Activated naive CD8-positive, alpha-beta T cell treated with anti-CD3 and anti-CD28 coated beads, Interleukin-2, amount 10 ng/mL, durations not matched to agents 7 days and 5 days (primary cell): ENCODE results near the gene MAP4K1. TPM values are rescaled to one million over a fixed set of nuclear protein-coding genes. Genes with fewer than 3 reads are reported as not detected.
A peak's percentile ranks its signal among the peaks of the same experiment; 100 is the strongest.
"Not testable (repeated sequence)": the region's sequence is repeated elsewhere in the genome, so short reads cannot be mapped to it uniquely, and the experiment has no call there.

ENCODE experiments used
- ATAC-seq: fragments of 150-1000 bp; cut with Tn5 transposase; one replicate; pipeline ENCODE4 v1.10.0; 2021; ENCODE audit warnings: low read depth, moderate library complexity
- POLR2A ChIA-PET: fragments of 350-600 bp; sonication (Branson Sonifier 250); formaldehyde crosslinking; loops from one replicate; lab custom pipeline; 2021; ENCODE audit warnings: antibody characterized with exemption; lab: Charles Lee
- DNase-seq: peaks from one replicate; pipeline ENCODE4 v3.0.0; 2021
- H3K27ac Mint-ChIP-seq: one replicate; pipeline ENCODE4 v1.8.0; 2022; ENCODE audit warnings: mild to moderate bottlenecking, mixed read lengths
- H3K27me3 Mint-ChIP-seq: one replicate; pipeline ENCODE4 v1.8.0; 2022; ENCODE audit warnings: mild to moderate bottlenecking, moderate library complexity, mixed read lengths
- H3K36me3 Mint-ChIP-seq: one replicate; pipeline ENCODE4 v1.8.0; 2021; ENCODE audit warnings: mild to moderate bottlenecking, mixed read lengths
- H3K4me1 Mint-ChIP-seq: one replicate; pipeline ENCODE4 v1.8.0; 2021; ENCODE audit warnings: mixed read lengths
- H3K4me3 Mint-ChIP-seq: one replicate; pipeline ENCODE4 v1.8.0; 2022; ENCODE audit warnings: mild to moderate bottlenecking, moderate library complexity, mixed read lengths
- H3K9me3 Mint-ChIP-seq: one replicate; pipeline ENCODE4 v1.8.0; 2021; ENCODE audit warnings: mixed read lengths
- total RNA-seq, 2 experiments: library from RNA; stranded (reverse); gene quantifications; one replicate each; pipeline ENCODE4 v1.2.3, GENCODE V29; 2021

Gene MAP4K1
- total RNA-seq, 2 experiments from 2014 or later = 299 to 313 TPM

- peaks cover 16% of the 10 kb centered on the region for H3K4me1 Mint-ChIP-seq
- H3K27ac Mint-ChIP-seq, POLR2A ChIA-PET, ATAC-seq, H3K27me3 Mint-ChIP-seq, H3K9me3 Mint-ChIP-seq, DNase-seq, H3K4me3 Mint-ChIP-seq: not testable (repeated sequence)
- peaks cover 24% of the 10 kb centered on the region for H3K36me3 Mint-ChIP-seq
Observed at GRCh38 chr19:38631301-38631700, 13.5 kb upstream of the MAP4K1 start.

- Mint-ChIP-seq H3K4me3 (no peak overlapping the region), H3K27ac (no peak overlapping the region), H3K4me1 (peaks cover 6% of the 10 kb centered on the region), H3K9me3 (no peaks in the 10 kb centered on the region), H3K27me3 (no peaks in the 10 kb centered on the region), H3K36me3 (peaks cover 23% of the 10 kb centered on the region)
- POLR2A ChIA-PET = interaction anchor here (0.6 to 0.7 kb wide), 3 partner anchors 22 to 295 kb away, joined by 3 to 4 read pairs (median 4); no protein-coding TSS in a partner anchor
- ATAC-seq (no peak), DNase-seq (no peak)
Observed at GRCh38 chr19:38629568-38629967, 11.8 kb upstream of the MAP4K1 start.

GRCh38 chr19:38626401-38626800 lies 8.6 kb upstream of the MAP4K1 start:
- POLR2A ChIA-PET = no interaction called here

DNA sequence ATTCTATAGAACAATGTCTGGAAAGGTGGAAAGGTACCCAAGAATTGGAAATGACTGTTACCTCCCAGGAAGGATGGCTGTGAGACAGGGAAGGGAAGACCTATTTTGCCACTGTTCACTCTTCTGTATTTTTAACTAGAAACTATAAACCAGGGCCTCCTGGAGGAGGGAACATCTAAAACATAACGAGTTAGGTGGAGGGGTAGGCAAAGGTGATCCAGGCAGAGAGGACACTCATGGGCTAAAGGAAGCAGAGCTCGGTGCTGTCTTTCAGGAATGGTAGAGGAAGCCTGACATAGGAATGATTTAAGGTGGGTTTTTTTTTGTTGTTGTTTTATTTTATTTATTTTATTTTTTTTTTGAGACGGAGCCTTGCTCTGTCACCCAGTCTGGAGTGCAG lies 7.1 kb upstream of the MAP4K1 start:
- ATAC-seq (no peak), DNase-seq (no peak)
- Mint-ChIP-seq H3K36me3 (peaks cover 17% of the 10 kb centered on the region), H3K27ac (no peak overlapping the region), H3K9me3 (no peaks in the 10 kb centered on the region), H3K4me3 (no peak overlapping the region), H3K4me1 (peaks cover 12% of the 10 kb centered on the region), H3K27me3 (no peaks in the 10 kb centered on the region)
- POLR2A ChIA-PET = no interaction called here

More at GRCh38 chr19:38626401-38626800, 8.6 kb upstream of the MAP4K1 start:
- no peak overlapping the region for H3K4me3 Mint-ChIP-seq
- peaks cover 17% of the 10 kb centered on the region for H3K36me3 Mint-ChIP-seq
- H3K27me3 Mint-ChIP-seq = no peaks in the 10 kb centered on the region
- H3K9me3 Mint-ChIP-seq = no peaks in the 10 kb centered on the region
- H3K4me1 Mint-ChIP-seq = peaks cover 5% of the 10 kb centered on the region
- ATAC-seq = no peak
- H3K27ac Mint-ChIP-seq = peak overlapping the region; percentile 4
- no peak for DNase-seq

GRCh38 chr19:38619361-38620174 lies 1.8 kb upstream of the MAP4K1 start:
- Mint-ChIP-seq H3K27ac (peak overlapping the region; percentile 96), H3K27me3 (no peaks in the 10 kb centered on the region), H3K36me3 (peaks cover 22% of the 10 kb centered on the region), H3K4me3 (peak overlapping the region; percentile 93), H3K4me1 (peaks cover 31% of the 10 kb centered on the region), H3K9me3 (no peaks in the 10 kb centered on the region)
- no peak for DNase-seq
- POLR2A ChIA-PET = interaction anchor here (0.6 to 3.6 kb wide), 22 partner anchors 11 to 311 kb away, joined by 3 to 23 read pairs (median 5); partner anchors contain the start of genes ACTN4, FAM98C, GGN and MRPS12
- ATAC-seq = no peak

DNA sequence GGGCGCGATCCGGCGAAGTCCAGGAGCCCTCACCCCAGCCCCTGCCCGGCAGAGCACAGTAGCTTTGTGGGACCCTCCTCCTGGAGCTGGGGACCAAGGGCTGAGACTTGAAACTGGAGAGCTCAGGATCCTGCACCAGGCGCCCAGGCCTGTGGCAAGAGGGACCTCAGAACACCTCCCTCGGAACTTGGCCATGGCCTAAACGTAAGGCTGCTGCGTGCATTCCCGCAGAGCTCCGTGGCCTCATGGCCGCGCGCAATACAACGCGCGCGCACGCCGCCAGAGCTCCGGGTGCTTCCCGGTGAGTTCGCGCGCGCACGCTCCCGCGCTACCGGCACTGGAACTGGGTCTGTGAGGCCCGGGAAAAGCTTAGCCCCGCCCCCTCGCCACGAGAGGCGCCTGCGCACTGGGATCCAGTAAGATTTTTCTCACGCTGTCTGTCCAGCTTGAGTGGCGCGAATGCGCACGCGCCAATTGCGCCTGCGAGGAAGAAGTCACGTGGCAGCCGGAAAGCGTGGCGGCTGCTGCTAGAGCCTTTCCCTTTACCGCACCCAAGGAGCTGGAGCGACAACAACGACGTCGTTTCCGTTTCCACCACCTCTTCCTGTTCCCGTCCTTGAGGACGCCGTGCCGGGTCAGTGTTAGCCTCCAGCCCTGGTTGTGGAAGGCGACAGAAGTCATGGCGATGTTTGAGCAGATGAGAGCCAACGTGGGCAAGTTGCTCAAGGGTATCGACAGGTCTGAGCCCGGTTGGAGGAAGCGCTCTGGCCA lies 1.0 kb upstream of the MAP4K1 start, which contains the start of gene EIF3K:
EIF3K (plus strand) TSS at position 599 of the 771 bp plus-strand sequence; CDS start at position 680, 81 bp downstream.
- H3K36me3 Mint-ChIP-seq = peaks cover 20% of the 10 kb centered on the region
- H3K27me3 Mint-ChIP-seq = no peaks in the 10 kb centered on the region
- no peaks in the 10 kb centered on the region for H3K9me3 Mint-ChIP-seq
- peaks cover 36% of the 10 kb centered on the region for H3K4me1 Mint-ChIP-seq
- H3K27ac Mint-ChIP-seq = peak within 1 kb of the TSS; percentile 96
- DNase-seq (peak; percentile 99), ATAC-seq (peak; percentile 65)
- POLR2A ChIA-PET = interaction anchor here (0.7 to 3.6 kb wide), 23 partner anchors 10 to 312 kb away, joined by 3 to 23 read pairs (median 5); partner anchors contain the start of genes ACTN4, FAM98C, GGN and MRPS12
- H3K4me3 Mint-ChIP-seq = peak within 1 kb of the TSS; percentile 93

DNA sequence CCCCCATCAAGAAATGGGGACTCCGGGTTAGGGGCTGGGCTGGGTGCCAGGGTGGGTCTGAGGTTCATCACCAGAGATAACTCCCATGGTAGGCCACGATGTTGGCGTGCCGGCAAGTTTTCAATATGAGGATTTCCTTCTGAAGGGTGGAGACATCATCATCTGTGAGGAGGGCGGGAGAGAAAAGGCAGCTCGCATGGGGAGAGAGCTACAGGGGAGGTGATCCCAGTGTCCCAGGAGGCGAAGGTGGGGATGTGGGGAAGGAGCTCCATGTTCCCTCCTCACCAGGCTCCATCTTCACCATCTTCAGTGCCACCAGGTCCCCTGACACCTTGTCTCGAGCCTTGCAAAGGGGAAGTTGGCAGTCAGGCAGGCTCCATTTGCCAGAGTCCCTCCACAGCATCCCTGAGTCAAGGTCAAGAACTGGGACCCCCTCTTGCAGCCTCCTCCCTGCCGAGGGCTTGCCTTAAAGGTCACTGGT lies 430 bp downstream of the MAP4K1 start:
- peaks cover 42% of the 10 kb centered on the region for H3K4me1 Mint-ChIP-seq
- POLR2A ChIA-PET = interaction anchor here (0.5 to 3.6 kb wide), 14 partner anchors 9 to 313 kb away, joined by 3 to 23 read pairs (median 4); partner anchors contain the start of genes FAM98C, GGN, MRPS12 and RINL
- H3K36me3 Mint-ChIP-seq = peaks cover 30% of the 10 kb centered on the region
- ATAC-seq (no peak), DNase-seq (no peak)
- no peaks in the 10 kb centered on the region for H3K9me3 Mint-ChIP-seq
- H3K27ac Mint-ChIP-seq = peak overlapping the region; percentile 96
- H3K27me3 Mint-ChIP-seq = no peaks in the 10 kb centered on the region
- peak overlapping the region; percentile 93 for H3K4me3 Mint-ChIP-seq

GRCh38 chr19:38616265-38616664 lies 1.5 kb downstream of the MAP4K1 start:
- POLR2A ChIA-PET = interaction anchor here (1.2 to 3.6 kb wide), 2 partner anchors 8 to 47 kb away, joined by 3 to 13 read pairs; no protein-coding TSS in a partner anchor
- DNase-seq (no peak), ATAC-seq (no peak)
- Mint-ChIP-seq H3K9me3 (no peaks in the 10 kb centered on the region), H3K4me1 (peaks cover 40% of the 10 kb centered on the region), H3K27ac (peak overlapping the region; percentile 96), H3K36me3 (peaks cover 28% of the 10 kb centered on the region), H3K27me3 (no peaks in the 10 kb centered on the region), H3K4me3 (peak overlapping the region; percentile 93)

GRCh38 chr19:38615007-38615581 lies 2.7 kb downstream of the MAP4K1 start:
- no peak for ATAC-seq
- H3K27ac Mint-ChIP-seq = peak overlapping the region; percentile 81
- H3K4me3 Mint-ChIP-seq = peak overlapping the region; percentile 77
- POLR2A ChIA-PET = interaction anchor here (0.6 to 1.2 kb wide), 3 partner anchors 21 to 46 kb away, joined by 3 read pairs; no protein-coding TSS in a partner anchor
- peaks cover 36% of the 10 kb centered on the region for H3K4me1 Mint-ChIP-seq
- peaks cover 36% of the 10 kb centered on the region for H3K36me3 Mint-ChIP-seq
- H3K9me3 Mint-ChIP-seq = no peaks in the 10 kb centered on the region
- no peak for DNase-seq
- H3K27me3 Mint-ChIP-seq = no peaks in the 10 kb centered on the region

DNA sequence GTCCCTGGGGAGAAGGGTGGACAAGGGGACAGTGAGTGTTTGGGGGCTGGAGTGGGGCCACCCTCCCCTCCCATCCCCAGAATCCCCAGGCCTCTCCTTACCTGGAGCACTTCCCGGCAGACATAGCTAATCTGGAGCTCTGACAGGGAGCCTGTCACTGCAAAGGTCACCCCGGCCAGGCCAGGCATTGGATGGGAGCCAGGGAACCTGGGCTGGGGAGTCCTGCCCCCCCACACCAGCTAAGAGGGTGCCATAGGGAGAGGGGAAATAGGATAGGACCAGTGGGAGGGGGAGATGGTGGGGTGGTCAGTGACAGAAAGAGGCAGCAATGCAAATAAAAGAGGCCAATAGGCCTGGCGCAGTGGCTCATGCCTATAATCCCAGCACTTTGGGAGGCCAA lies 3.5 kb downstream of the MAP4K1 start:
- peaks cover 39% of the 10 kb centered on the region for H3K36me3 Mint-ChIP-seq
- peaks cover 30% of the 10 kb centered on the region for H3K4me1 Mint-ChIP-seq
- H3K4me3 Mint-ChIP-seq = no peak overlapping the region
- no peak for ATAC-seq
- H3K27me3 Mint-ChIP-seq = no peaks in the 10 kb centered on the region
- DNase-seq = no peak
- no peak overlapping the region for H3K27ac Mint-ChIP-seq
- POLR2A ChIA-PET = no interaction called here
- no peaks in the 10 kb centered on the region for H3K9me3 Mint-ChIP-seq

- Mint-ChIP-seq H3K9me3 (no peaks in the 10 kb centered on the region), H3K4me3 (no peak overlapping the region), H3K27ac (no peak overlapping the region), H3K27me3 (no peaks in the 10 kb centered on the region), H3K4me1 (peaks cover 2% of the 10 kb centered on the region), H3K36me3 (peaks cover 28% of the 10 kb centered on the region)
- DNase-seq = no peak
- POLR2A ChIA-PET = interaction anchor here (0.5 to 0.6 kb wide), 2 partner anchors 14 to 92 kb away, joined by 3 to 6 read pairs; no protein-coding TSS in a partner anchor
- no peak for ATAC-seq
Observed at GRCh38 chr19:38606131-38606530, 11.6 kb downstream of the MAP4K1 start.

- H3K27ac Mint-ChIP-seq, H3K4me1 Mint-ChIP-seq, H3K4me3 Mint-ChIP-seq, POLR2A ChIA-PET, DNase-seq, ATAC-seq, H3K9me3 Mint-ChIP-seq, H3K27me3 Mint-ChIP-seq: not testable (repeated sequence)
- H3K36me3 Mint-ChIP-seq = peaks cover 24% of the 10 kb centered on the region
Observed at GRCh38 chr19:38602856-38603255, 14.9 kb downstream of the MAP4K1 start.
